ENCODE measurements around the gene LSM7. TPM values are rescaled to one million over a fixed set of nuclear protein-coding genes. Genes with fewer than 3 reads are reported as not detected.

Gene LSM7
- total RNA-seq, 1 donor from 2014 or later = 108 TPM

DNA sequence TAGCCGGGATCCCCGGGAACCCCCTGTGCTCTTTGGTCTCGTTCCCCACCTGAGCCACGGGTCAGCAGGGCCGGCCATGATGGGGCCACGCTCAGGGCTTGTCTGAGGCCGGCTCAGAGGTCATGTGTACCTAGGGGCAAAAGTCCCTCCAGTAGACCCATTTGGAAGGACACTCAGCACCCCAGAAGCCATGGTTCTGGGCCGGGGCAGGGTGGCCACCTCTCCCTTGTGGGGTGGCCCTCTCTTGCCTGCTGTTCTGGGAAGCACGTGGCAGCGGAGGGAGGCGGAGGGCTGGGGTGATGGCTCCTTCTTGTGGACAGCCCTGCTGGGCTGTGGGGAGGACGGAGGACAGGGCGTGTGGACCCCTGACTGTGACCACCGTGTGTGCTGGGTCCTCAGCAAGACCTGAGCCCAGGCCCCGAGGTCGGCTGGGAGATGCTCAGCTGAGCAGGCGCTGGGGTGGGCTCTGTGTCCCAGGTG lies 40.0 kb downstream of the LSM7 start:
- Mint-ChIP-seq H3K4me1 (ENCODE audit: unreplicated experiment) (peaks cover 7% of the 10 kb centered on the region), H3K27me3 (ENCODE audit: unreplicated experiment) (peaks cover 11% of the 10 kb centered on the region), H3K36me3 (ENCODE audit: low read depth, unreplicated experiment) (no peaks in the 10 kb centered on the region), H3K4me3 (ENCODE audit: unreplicated experiment) (no peak overlapping the region), H3K27ac (ENCODE audit: unreplicated experiment) (no peak overlapping the region), H3K9me3 (ENCODE audit: unreplicated experiment) (no peaks in the 10 kb centered on the region)
- TF ChIP-seq, protein P1, sequence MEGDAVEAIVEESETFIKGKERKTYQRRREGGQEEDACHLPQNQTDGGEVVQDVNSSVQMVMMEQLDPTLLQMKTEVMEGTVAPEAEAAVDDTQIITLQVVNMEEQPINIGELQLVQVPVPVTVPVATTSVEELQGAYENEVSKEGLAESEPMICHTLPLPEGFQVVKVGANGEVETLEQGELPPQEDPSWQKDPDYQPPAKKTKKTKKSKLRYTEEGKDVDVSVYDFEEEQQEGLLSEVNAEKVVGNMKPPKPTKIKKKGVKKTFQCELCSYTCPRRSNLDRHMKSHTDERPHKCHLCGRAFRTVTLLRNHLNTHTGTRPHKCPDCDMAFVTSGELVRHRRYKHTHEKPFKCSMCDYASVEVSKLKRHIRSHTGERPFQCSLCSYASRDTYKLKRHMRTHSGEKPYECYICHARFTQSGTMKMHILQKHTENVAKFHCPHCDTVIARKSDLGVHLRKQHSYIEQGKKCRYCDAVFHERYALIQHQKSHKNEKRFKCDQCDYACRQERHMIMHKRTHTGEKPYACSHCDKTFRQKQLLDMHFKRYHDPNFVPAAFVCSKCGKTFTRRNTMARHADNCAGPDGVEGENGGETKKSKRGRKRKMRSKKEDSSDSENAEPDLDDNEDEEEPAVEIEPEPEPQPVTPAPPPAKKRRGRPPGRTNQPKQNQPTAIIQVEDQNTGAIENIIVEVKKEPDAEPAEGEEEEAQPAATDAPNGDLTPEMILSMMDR (IDR thresholded peaks at IDR 0.05; ENCODE audit: unreplicated experiment) = no peak
- no peak for DNase-seq (ENCODE audit: low spot score)

GRCh38 chr19:2287585-2288337 lies 40.6 kb downstream of the LSM7 start:
- Mint-ChIP-seq H3K27ac (ENCODE audit: unreplicated experiment) (no peak overlapping the region), H3K4me3 (ENCODE audit: unreplicated experiment) (no peak overlapping the region)
- DNase-seq (ENCODE audit: low spot score) = no peak

GRCh38 chr19:2286402-2287140 lies 41.8 kb downstream of the LSM7 start:
- peaks cover 12% of the 10 kb centered on the region for H3K4me1 Mint-ChIP-seq (ENCODE audit: unreplicated experiment)
- peaks cover 10% of the 10 kb centered on the region for H3K27me3 Mint-ChIP-seq (ENCODE audit: unreplicated experiment)
- no peaks in the 10 kb centered on the region for H3K9me3 Mint-ChIP-seq (ENCODE audit: unreplicated experiment)
- TF ChIP-seq, protein P1 (IDR thresholded peaks at IDR 0.05; ENCODE audit: unreplicated experiment) = no peak
- DNase-seq (ENCODE audit: low spot score) = no peak
- no peak overlapping the region for H3K4me3 Mint-ChIP-seq (ENCODE audit: unreplicated experiment)
- H3K27ac Mint-ChIP-seq (ENCODE audit: unreplicated experiment) = no peak overlapping the region
- H3K36me3 Mint-ChIP-seq (ENCODE audit: low read depth, unreplicated experiment) = no peaks in the 10 kb centered on the region

More at GRCh38 chr19:2287585-2288337, 40.6 kb downstream of the LSM7 start:
- Mint-ChIP-seq H3K9me3 (ENCODE audit: unreplicated experiment) (no peaks in the 10 kb centered on the region), H3K27me3 (ENCODE audit: unreplicated experiment) (peaks cover 8% of the 10 kb centered on the region), H3K36me3 (ENCODE audit: low read depth, unreplicated experiment) (no peaks in the 10 kb centered on the region), H3K4me1 (ENCODE audit: unreplicated experiment) (peaks cover 9% of the 10 kb centered on the region)
- TF ChIP-seq, protein P1 (IDR thresholded peaks at IDR 0.05; ENCODE audit: unreplicated experiment) = no peak

DNA sequence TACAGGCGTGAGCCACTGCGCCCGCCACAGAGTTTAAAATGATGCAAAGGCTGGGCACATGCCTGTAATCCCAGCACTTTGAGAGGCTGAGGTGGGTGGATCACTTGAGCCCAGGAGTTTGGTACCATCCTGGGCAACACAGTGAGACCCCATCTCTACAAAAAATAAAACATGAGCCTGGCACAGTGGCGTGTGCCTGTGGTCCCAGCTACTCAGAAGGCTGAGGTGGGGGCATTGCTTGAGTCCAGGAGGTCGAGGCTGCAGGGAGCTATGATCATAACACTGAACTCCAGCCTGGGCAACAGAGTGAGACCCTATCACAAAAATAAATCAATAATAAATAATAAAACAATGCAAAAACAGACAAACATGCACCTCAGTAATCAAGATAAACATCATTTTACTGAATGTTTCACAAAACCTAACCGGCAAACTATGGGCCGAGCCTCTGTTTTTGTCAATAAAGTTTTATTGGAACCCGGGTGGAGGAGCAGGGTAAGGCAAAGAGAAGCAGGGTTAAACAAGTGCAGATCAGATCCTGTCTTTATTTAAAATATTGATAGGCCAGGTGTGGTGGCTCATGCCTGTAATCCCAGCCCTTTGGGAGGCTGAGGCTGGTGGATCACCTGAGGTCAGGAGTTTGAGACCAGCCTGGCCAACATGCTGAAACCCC lies 44.4 kb downstream of the LSM7 start:
- peaks cover 7% of the 10 kb centered on the region for H3K27me3 Mint-ChIP-seq (ENCODE audit: unreplicated experiment)
- no peaks in the 10 kb centered on the region for H3K9me3 Mint-ChIP-seq (ENCODE audit: unreplicated experiment)
- no peak for DNase-seq (ENCODE audit: low spot score)
- H3K27ac Mint-ChIP-seq (ENCODE audit: unreplicated experiment) = no peak overlapping the region
- peaks cover 8% of the 10 kb centered on the region for H3K4me1 Mint-ChIP-seq (ENCODE audit: unreplicated experiment)
- H3K36me3 Mint-ChIP-seq (ENCODE audit: low read depth, unreplicated experiment) = no peaks in the 10 kb centered on the region
- TF ChIP-seq, protein P1 (IDR thresholded peaks at IDR 0.05; ENCODE audit: unreplicated experiment) = no peak
- H3K4me3 Mint-ChIP-seq (ENCODE audit: unreplicated experiment) = no peak overlapping the region

Measured in endothelial cell (in vitro differentiated cells).